HL-60 (cell line): ENCODE results near the gene VPS37D.
"Not testable (repeated sequence)": the region's sequence is repeated elsewhere in the genome, so short reads cannot be mapped to it uniquely, and the experiment has no call there.

Experiments
- DNase-seq, 2 experiments: peaks; one replicate each; pipeline ENCODE4 v3.0.0-alpha.2; 2010 to 2020; ENCODE audit warnings: low read depth in 1 of 2, low spot score in 1 of 2
- H3K27ac ChIP-seq: fragments of 250-450 bp; sonication (Bioruptor Pico); replicated peaks from 2 replicates; pipeline ENCODE4 v1.5.1; 2020; ENCODE audit warnings: mild to moderate bottlenecking, moderate library complexity
- H3K27me3 ChIP-seq: fragments of 250-450 bp; sonication (Bioruptor Pico); 2 replicates; pipeline ENCODE4 v1.5.1; 2021; ENCODE audit warnings: mild to moderate bottlenecking, moderate library complexity; ENCODE audit not compliant: insufficient read depth, poor library complexity, severe bottlenecking
- H3K4me3 ChIP-seq: replicated peaks from 2 replicates; pipeline ENCODE4 v1.5.1; 2011; ENCODE audit warnings: mild to moderate bottlenecking, control low read depth, low read length; ENCODE audit not compliant: insufficient read depth
- GABPA ChIP-seq: IDR thresholded peaks from 2 replicates; pipeline ENCODE4 v1.6.1; 2012; ENCODE audit warnings: low read depth
- POLR2AphosphoS5 ChIP-seq: IDR thresholded peaks from 2 replicates; pipeline ENCODE4 v1.6.1; 2012; ENCODE audit warnings: low read depth
- SPI1 ChIP-seq: IDR thresholded peaks from 2 replicates; pipeline ENCODE4 v1.6.1; 2012; ENCODE audit warnings: low read depth, mild to moderate bottlenecking, borderline replicate concordance
- TF ChIP-seq, protein P1 (sequence below): IDR thresholded peaks from one replicate; pipeline ENCODE4 v1.5.1; 2011; ENCODE audit warnings: low read length, control low read depth, inconsistent platforms; ENCODE audit not compliant: insufficient read depth
- TF ChIP-seq, protein P2 (sequence below): IDR thresholded peaks from 2 replicates; pipeline ENCODE4 v1.6.1; 2012; ENCODE audit warnings: low read depth; ENCODE audit not compliant: insufficient replicate concordance

VPS37D gene

DNA sequence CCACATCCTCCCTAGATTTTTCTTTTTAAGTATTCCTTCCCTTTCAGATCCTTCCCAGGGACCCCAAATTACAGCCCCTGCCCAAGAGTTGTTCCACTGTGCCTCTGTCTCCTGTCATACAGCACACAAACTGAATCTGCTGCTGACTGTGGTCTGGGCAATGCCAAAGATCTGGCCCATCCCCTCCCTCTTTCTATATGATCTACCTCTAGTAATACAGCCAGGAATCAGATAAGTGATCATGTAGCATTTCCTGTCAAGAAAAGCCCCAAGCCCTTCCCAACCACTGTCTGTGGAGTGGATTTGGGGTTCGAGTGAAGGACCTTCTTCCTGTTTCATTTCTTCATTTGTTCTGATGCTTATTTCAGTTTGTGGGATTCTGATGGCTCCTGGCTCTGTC, 45.1 kb downstream of the VPS37D start:
- no peak for DNase-seq
- Histone ChIP-seq H3K27me3 (peaks cover 2% of the 10 kb centered on the region), H3K4me3 (no peak overlapping the region), H3K27ac (no peak overlapping the region)
- TF ChIP-seq, protein P1, sequence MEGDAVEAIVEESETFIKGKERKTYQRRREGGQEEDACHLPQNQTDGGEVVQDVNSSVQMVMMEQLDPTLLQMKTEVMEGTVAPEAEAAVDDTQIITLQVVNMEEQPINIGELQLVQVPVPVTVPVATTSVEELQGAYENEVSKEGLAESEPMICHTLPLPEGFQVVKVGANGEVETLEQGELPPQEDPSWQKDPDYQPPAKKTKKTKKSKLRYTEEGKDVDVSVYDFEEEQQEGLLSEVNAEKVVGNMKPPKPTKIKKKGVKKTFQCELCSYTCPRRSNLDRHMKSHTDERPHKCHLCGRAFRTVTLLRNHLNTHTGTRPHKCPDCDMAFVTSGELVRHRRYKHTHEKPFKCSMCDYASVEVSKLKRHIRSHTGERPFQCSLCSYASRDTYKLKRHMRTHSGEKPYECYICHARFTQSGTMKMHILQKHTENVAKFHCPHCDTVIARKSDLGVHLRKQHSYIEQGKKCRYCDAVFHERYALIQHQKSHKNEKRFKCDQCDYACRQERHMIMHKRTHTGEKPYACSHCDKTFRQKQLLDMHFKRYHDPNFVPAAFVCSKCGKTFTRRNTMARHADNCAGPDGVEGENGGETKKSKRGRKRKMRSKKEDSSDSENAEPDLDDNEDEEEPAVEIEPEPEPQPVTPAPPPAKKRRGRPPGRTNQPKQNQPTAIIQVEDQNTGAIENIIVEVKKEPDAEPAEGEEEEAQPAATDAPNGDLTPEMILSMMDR: no peak
- TF ChIP-seq, protein P2, sequence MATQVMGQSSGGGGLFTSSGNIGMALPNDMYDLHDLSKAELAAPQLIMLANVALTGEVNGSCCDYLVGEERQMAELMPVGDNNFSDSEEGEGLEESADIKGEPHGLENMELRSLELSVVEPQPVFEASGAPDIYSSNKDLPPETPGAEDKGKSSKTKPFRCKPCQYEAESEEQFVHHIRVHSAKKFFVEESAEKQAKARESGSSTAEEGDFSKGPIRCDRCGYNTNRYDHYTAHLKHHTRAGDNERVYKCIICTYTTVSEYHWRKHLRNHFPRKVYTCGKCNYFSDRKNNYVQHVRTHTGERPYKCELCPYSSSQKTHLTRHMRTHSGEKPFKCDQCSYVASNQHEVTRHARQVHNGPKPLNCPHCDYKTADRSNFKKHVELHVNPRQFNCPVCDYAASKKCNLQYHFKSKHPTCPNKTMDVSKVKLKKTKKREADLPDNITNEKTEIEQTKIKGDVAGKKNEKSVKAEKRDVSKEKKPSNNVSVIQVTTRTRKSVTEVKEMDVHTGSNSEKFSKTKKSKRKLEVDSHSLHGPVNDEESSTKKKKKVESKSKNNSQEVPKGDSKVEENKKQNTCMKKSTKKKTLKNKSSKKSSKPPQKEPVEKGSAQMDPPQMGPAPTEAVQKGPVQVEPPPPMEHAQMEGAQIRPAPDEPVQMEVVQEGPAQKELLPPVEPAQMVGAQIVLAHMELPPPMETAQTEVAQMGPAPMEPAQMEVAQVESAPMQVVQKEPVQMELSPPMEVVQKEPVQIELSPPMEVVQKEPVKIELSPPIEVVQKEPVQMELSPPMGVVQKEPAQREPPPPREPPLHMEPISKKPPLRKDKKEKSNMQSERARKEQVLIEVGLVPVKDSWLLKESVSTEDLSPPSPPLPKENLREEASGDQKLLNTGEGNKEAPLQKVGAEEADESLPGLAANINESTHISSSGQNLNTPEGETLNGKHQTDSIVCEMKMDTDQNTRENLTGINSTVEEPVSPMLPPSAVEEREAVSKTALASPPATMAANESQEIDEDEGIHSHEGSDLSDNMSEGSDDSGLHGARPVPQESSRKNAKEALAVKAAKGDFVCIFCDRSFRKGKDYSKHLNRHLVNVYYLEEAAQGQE: no peak
- TF ChIP-seq POLR2AphosphoS5 (no peak), SPI1 (no peak), GABPA (no peak)

DNA sequence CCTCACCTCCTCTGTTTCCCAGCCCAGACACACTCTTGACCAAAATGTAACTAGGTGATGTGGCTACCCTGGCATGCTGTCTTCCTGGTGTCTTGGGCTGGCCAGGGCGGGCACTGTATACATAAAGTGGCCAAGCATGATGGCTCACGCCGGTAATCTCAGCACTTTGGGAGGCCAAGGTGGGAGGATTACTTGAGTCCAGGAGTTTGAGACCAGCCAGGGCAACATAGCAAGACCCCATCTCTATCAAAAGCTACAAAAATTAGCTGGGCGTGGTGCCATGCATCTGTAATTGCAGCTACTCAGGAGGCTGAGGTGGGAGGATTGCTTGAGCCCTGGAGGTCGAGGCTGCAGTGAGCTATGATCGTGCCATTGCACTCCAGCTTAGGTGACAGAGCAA, 45.7 kb downstream of the VPS37D start:
- not testable (repeated sequence) for DNase-seq, H3K4me3 ChIP-seq, H3K27ac ChIP-seq, H3K27me3 ChIP-seq

DNA sequence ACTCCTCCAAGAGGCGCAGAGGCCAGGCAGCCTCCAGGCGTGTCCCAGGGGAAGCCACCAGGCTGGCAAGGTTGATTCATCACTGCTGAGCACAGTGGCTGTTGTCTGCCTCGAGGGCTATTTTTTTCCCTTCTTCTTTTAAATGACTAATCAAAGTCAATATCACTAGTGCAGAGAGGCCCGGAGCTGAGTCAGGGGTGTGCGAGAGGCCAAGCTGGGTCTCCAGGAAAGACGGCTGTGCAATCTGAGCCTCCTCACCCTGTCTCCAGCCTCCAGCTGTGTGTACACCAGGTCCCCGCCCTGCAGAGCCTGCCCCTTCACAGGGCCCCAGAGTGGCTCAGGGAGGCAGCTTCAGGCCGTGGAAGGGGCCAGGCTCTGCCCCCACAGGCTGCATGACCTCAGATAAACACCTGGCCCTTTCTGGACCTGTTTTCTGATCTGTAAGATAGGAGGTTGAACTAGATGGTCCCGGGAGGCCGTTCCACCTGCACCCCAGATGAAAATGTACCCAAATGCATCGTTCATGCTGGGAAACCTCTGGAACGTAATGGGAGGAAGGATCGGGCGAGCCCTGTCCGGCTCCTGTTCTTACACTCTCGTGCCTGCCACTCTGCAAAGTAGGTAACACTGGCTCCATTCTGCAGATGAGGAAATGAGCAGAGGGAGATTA, 48.2 kb downstream of the VPS37D start:
- Histone ChIP-seq H3K27me3 (peaks cover 2% of the 10 kb centered on the region), H3K27ac (no peak overlapping the region), H3K4me3 (no peak overlapping the region)
- peak; percentile 67 to 74 for DNase-seq
- TF ChIP-seq, protein P1: no peak
- TF ChIP-seq POLR2AphosphoS5 (peak; percentile 50; the same call in 1 of the 2 replicates), GABPA (no peak)

DNA sequence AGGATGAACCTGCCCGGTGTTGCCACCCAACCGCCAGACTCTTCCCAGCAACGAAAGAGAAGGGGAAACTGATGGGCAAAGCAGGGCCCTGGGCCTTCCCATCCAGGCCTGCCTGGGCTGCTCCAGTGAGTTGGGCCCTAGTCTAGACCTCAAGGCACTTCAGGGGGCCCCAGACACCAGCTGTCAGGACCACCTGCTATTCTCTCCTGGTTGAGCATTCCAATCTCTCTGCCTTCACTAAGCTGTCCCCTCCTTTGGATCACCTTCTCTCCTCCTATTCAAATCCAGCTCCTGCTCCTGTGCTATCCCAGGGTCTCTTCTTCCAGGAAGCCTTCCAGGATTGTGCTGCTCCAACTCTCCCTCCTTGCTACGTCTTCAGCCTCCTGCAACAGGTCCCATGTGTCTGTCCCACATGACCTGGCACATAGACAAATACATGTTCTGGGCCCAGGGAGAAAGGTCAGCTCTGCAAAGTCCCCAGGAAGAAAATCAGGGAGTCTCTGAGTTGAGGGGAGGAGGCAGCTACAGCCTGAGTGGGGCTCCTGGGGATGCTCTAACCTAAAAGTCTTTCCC, 48.8 kb downstream of the VPS37D start:
- H3K27me3 ChIP-seq: peaks cover 2% of the 10 kb centered on the region
- TF ChIP-seq SPI1: no peak
- TF ChIP-seq, protein P1: no peak
- no peak for TF ChIP-seq POLR2AphosphoS5
- no peak for TF ChIP-seq GABPA
- TF ChIP-seq, protein P2: no peak
- H3K27ac ChIP-seq: no peak overlapping the region
- no peak overlapping the region for H3K4me3 ChIP-seq
- no peak for DNase-seq
